HCT116 (cell line): ENCODE data around the gene ZNF837.
"Not testable (repeated sequence)": the region's sequence is repeated elsewhere in the genome, so short reads cannot be mapped to it uniquely, and the experiment has no call there.

ENCODE experiments used
- ATF3 ChIP-seq: IDR thresholded peaks from 2 replicates; pipeline ENCODE4 v1.6.1; 2012
- CEBPB ChIP-seq: IDR thresholded peaks from 2 replicates; pipeline ENCODE4 v1.6.1; 2012; ENCODE audit warnings: low read depth
- EZH2 ChIP-seq: fragments of 200-600 bp; sonication (generic); IDR thresholded peaks from 2 replicates; pipeline ENCODE4 v1.6.1; 2017; ENCODE audit warnings: antibody characterized with exemption, mixed run types
- EZH2phosphoT487 ChIP-seq: fragments of 200-600 bp; IDR thresholded peaks from 2 replicates; pipeline ENCODE4 v1.6.1; 2018; ENCODE audit warnings: antibody characterized with exemption, borderline replicate concordance
- POLR2A ChIP-seq: IDR thresholded peaks from 2 replicates; pipeline ENCODE4 v1.7.0; 2011; ENCODE audit warnings: borderline replicate concordance; ENCODE audit not compliant: insufficient read depth, insufficient read length; ENCODE audit errors: extremely low read depth
- POLR2AphosphoS5 ChIP-seq: IDR thresholded peaks from 2 replicates; pipeline ENCODE4 v1.6.1; 2011; ENCODE audit warnings: mild to moderate bottlenecking, low read depth, low read length, moderate library complexity
- RAD21 ChIP-seq: IDR thresholded peaks from 2 replicates; pipeline ENCODE4 v1.6.1; 2012; ENCODE audit warnings: low read depth, mild to moderate bottlenecking
- SIN3A ChIP-seq: IDR thresholded peaks from 2 replicates; pipeline ENCODE4 v1.6.1; 2012; ENCODE audit warnings: low read depth
- SP1 ChIP-seq: IDR thresholded peaks from 2 replicates; pipeline ENCODE4 v1.6.1; 2012; ENCODE audit warnings: low read depth
- SRF ChIP-seq: IDR thresholded peaks from 2 replicates; pipeline ENCODE4 v1.6.1; 2012; ENCODE audit warnings: low read depth
- YY1 ChIP-seq: IDR thresholded peaks from 2 replicates; pipeline ENCODE4 v1.6.1; 2011; ENCODE audit warnings: low read length, low read depth, moderate library complexity, mild to moderate bottlenecking; ENCODE audit not compliant: insufficient replicate concordance; ENCODE audit errors: extremely low read depth
- ZBTB33 ChIP-seq: IDR thresholded peaks from 2 replicates; pipeline ENCODE4 v1.6.1; 2011; ENCODE audit warnings: mild to moderate bottlenecking, low read length, moderate library complexity; ENCODE audit not compliant: insufficient replicate concordance; ENCODE audit errors: extremely low read depth
- TF ChIP-seq, protein P1 (sequence below), 3 experiments: fragments of 200-600 bp in 1 of 3; sonication (generic) in 1 of 3; IDR thresholded peaks in 2 of 3; conservative IDR thresholded peaks in 1 of 3; 2 replicates each; pipeline ENCODE4 v1.5.1; 2012 to 2017; ENCODE audit warnings: low read depth in 2 of 3, low read length in 2 of 3, antibody characterized with exemption in 1 of 3, borderline replicate concordance in 1 of 3, control low read depth in 1 of 3, mild to moderate bottlenecking in 1 of 3, mixed read lengths in 1 of 3, mixed run types in 1 of 3, moderate library complexity in 1 of 3; ENCODE audit not compliant: insufficient read depth in 1 of 3
- TF ChIP-seq, protein P2 (sequence below): IDR thresholded peaks from 2 replicates; pipeline ENCODE4 v1.6.1; 2012; ENCODE audit warnings: low read depth

- TF ChIP-seq CEBPB, RAD21, POLR2AphosphoS5, ATF3, POLR2A, EZH2phosphoT487, EZH2, SIN3A, SP1, ZBTB33, YY1, SRF: not testable (repeated sequence)
- TF ChIP-seq, protein P1, sequence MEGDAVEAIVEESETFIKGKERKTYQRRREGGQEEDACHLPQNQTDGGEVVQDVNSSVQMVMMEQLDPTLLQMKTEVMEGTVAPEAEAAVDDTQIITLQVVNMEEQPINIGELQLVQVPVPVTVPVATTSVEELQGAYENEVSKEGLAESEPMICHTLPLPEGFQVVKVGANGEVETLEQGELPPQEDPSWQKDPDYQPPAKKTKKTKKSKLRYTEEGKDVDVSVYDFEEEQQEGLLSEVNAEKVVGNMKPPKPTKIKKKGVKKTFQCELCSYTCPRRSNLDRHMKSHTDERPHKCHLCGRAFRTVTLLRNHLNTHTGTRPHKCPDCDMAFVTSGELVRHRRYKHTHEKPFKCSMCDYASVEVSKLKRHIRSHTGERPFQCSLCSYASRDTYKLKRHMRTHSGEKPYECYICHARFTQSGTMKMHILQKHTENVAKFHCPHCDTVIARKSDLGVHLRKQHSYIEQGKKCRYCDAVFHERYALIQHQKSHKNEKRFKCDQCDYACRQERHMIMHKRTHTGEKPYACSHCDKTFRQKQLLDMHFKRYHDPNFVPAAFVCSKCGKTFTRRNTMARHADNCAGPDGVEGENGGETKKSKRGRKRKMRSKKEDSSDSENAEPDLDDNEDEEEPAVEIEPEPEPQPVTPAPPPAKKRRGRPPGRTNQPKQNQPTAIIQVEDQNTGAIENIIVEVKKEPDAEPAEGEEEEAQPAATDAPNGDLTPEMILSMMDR (IDR thresholded peaks at IDR 0.05 in 2 of 3, conservative IDR thresholded peaks at IDR 0.05 in 1 of 3; ENCODE audit: borderline replicate concordance in 1 of 3, insufficient read depth in 1 of 3, low read depth in 2 of 3, low read length in 2 of 3), result not testable (repeated sequence)
- TF ChIP-seq, protein P2, sequence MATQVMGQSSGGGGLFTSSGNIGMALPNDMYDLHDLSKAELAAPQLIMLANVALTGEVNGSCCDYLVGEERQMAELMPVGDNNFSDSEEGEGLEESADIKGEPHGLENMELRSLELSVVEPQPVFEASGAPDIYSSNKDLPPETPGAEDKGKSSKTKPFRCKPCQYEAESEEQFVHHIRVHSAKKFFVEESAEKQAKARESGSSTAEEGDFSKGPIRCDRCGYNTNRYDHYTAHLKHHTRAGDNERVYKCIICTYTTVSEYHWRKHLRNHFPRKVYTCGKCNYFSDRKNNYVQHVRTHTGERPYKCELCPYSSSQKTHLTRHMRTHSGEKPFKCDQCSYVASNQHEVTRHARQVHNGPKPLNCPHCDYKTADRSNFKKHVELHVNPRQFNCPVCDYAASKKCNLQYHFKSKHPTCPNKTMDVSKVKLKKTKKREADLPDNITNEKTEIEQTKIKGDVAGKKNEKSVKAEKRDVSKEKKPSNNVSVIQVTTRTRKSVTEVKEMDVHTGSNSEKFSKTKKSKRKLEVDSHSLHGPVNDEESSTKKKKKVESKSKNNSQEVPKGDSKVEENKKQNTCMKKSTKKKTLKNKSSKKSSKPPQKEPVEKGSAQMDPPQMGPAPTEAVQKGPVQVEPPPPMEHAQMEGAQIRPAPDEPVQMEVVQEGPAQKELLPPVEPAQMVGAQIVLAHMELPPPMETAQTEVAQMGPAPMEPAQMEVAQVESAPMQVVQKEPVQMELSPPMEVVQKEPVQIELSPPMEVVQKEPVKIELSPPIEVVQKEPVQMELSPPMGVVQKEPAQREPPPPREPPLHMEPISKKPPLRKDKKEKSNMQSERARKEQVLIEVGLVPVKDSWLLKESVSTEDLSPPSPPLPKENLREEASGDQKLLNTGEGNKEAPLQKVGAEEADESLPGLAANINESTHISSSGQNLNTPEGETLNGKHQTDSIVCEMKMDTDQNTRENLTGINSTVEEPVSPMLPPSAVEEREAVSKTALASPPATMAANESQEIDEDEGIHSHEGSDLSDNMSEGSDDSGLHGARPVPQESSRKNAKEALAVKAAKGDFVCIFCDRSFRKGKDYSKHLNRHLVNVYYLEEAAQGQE, result not testable (repeated sequence)
Measured at GRCh38 chr19:58376724-58377123, 4.1 kb downstream of the ZNF837 start.
